Stimulated activated naive CD8-positive, alpha-beta T cell treated with anti-CD3 and anti-CD28 coated beads, Interleukin-15, Interleukin-2, amounts not matched to agents 100 ng/mL and 50 ng/mL, for 24 hours (primary cell): ENCODE results near the gene DRGX.

Experiments used
- H3K27ac Mint-ChIP-seq: one replicate; pipeline ENCODE4 v1.8.0; 2021; ENCODE audit warnings: mild to moderate bottlenecking, mixed read lengths
- H3K27me3 Mint-ChIP-seq: one replicate; pipeline ENCODE4 v1.8.0; 2021; ENCODE audit warnings: mixed read lengths
- H3K36me3 Mint-ChIP-seq: one replicate; pipeline ENCODE4 v1.8.0; 2021; ENCODE audit warnings: low read depth, mixed read lengths
- H3K4me1 Mint-ChIP-seq: one replicate; pipeline ENCODE4 v1.8.0; 2021; ENCODE audit warnings: low read depth, mixed read lengths
- H3K4me3 Mint-ChIP-seq: one replicate; pipeline ENCODE4 v1.8.0; 2021; ENCODE audit warnings: mild to moderate bottlenecking, mixed read lengths
- H3K9me3 Mint-ChIP-seq: one replicate; pipeline ENCODE4 v1.8.0; 2021; ENCODE audit warnings: mixed read lengths

Gene DRGX

GRCh38 chr10:49353895-49354566 lies 41.9 kb downstream of the DRGX start:
- no peaks in the 10 kb centered on the region for H3K36me3 Mint-ChIP-seq
- H3K4me3 Mint-ChIP-seq: no peak overlapping the region
- H3K27me3 Mint-ChIP-seq: peaks cover 11% of the 10 kb centered on the region
- H3K27ac Mint-ChIP-seq: no peak overlapping the region
- peaks cover 4% of the 10 kb centered on the region for H3K4me1 Mint-ChIP-seq
- H3K9me3 Mint-ChIP-seq: peaks cover 17% of the 10 kb centered on the region

GRCh38 chr10:49353026-49353894 lies 42.6 kb downstream of the DRGX start:
- Mint-ChIP-seq H3K36me3 (no peaks in the 10 kb centered on the region), H3K9me3 (peaks cover 17% of the 10 kb centered on the region), H3K27me3 (peaks cover 6% of the 10 kb centered on the region), H3K4me3 (no peak overlapping the region), H3K4me1 (peaks cover 4% of the 10 kb centered on the region), H3K27ac (no peak overlapping the region)

GRCh38 chr10:49352323-49352722 lies 43.6 kb downstream of the DRGX start:
- H3K27me3 Mint-ChIP-seq: peaks cover 6% of the 10 kb centered on the region
- H3K36me3 Mint-ChIP-seq: no peaks in the 10 kb centered on the region
- H3K27ac Mint-ChIP-seq: no peak overlapping the region
- peaks cover 4% of the 10 kb centered on the region for H3K4me1 Mint-ChIP-seq
- H3K4me3 Mint-ChIP-seq: no peak overlapping the region
- H3K9me3 Mint-ChIP-seq: peaks cover 11% of the 10 kb centered on the region

GRCh38 chr10:49351669-49352068 lies 44.2 kb downstream of the DRGX start:
- no peak overlapping the region for H3K4me3 Mint-ChIP-seq
- H3K27me3 Mint-ChIP-seq: peaks cover 6% of the 10 kb centered on the region
- peaks cover 8% of the 10 kb centered on the region for H3K9me3 Mint-ChIP-seq
- H3K36me3 Mint-ChIP-seq: no peaks in the 10 kb centered on the region
- no peak overlapping the region for H3K27ac Mint-ChIP-seq
- no peaks in the 10 kb centered on the region for H3K4me1 Mint-ChIP-seq

GRCh38 chr10:49350846-49351532 lies 44.9 kb downstream of the DRGX start:
- H3K4me1 Mint-ChIP-seq: no peaks in the 10 kb centered on the region
- no peak overlapping the region for H3K27ac Mint-ChIP-seq
- H3K36me3 Mint-ChIP-seq: no peaks in the 10 kb centered on the region
- H3K27me3 Mint-ChIP-seq: peaks cover 4% of the 10 kb centered on the region
- no peak overlapping the region for H3K4me3 Mint-ChIP-seq
- H3K9me3 Mint-ChIP-seq: peaks cover 8% of the 10 kb centered on the region

- H3K27ac Mint-ChIP-seq: no peak overlapping the region
- H3K9me3 Mint-ChIP-seq: peaks cover 8% of the 10 kb centered on the region
- H3K4me1 Mint-ChIP-seq: no peaks in the 10 kb centered on the region
- H3K4me3 Mint-ChIP-seq: no peak overlapping the region
- H3K27me3 Mint-ChIP-seq: no peaks in the 10 kb centered on the region
- no peaks in the 10 kb centered on the region for H3K36me3 Mint-ChIP-seq
Observed at GRCh38 chr10:49350138-49350537, 45.8 kb downstream of the DRGX start.

GRCh38 chr10:49349390-49349789 lies 46.5 kb downstream of the DRGX start:
- Mint-ChIP-seq H3K4me3 (no peak overlapping the region), H3K36me3 (no peaks in the 10 kb centered on the region), H3K4me1 (no peaks in the 10 kb centered on the region)

GRCh38 chr10:49348593-49348992 lies 47.3 kb downstream of the DRGX start:
- Mint-ChIP-seq H3K27me3 (peaks cover 9% of the 10 kb centered on the region), H3K4me3 (no peak overlapping the region), H3K36me3 (no peaks in the 10 kb centered on the region), H3K4me1 (no peaks in the 10 kb centered on the region), H3K9me3 (peaks cover 8% of the 10 kb centered on the region), H3K27ac (no peak overlapping the region)

More at GRCh38 chr10:49349390-49349789, 46.5 kb downstream of the DRGX start:
- peaks cover 8% of the 10 kb centered on the region for H3K9me3 Mint-ChIP-seq
- H3K27me3 Mint-ChIP-seq: peaks cover 4% of the 10 kb centered on the region
- no peak overlapping the region for H3K27ac Mint-ChIP-seq

- H3K4me3 Mint-ChIP-seq: no peak overlapping the region
- H3K9me3 Mint-ChIP-seq: peaks cover 8% of the 10 kb centered on the region
- H3K27me3 Mint-ChIP-seq: peaks cover 9% of the 10 kb centered on the region
- no peak overlapping the region for H3K27ac Mint-ChIP-seq
- H3K4me1 Mint-ChIP-seq: no peaks in the 10 kb centered on the region
- H3K36me3 Mint-ChIP-seq: no peaks in the 10 kb centered on the region
Observed at GRCh38 chr10:49347827-49348226, 48.1 kb downstream of the DRGX start.

- Mint-ChIP-seq H3K27ac (no peak overlapping the region), H3K4me1 (no peaks in the 10 kb centered on the region), H3K36me3 (no peaks in the 10 kb centered on the region), H3K27me3 (peaks cover 13% of the 10 kb centered on the region), H3K9me3 (peaks cover 8% of the 10 kb centered on the region), H3K4me3 (no peak overlapping the region)
Observed at GRCh38 chr10:49347342-49347741, 48.5 kb downstream of the DRGX start.

- no peak overlapping the region for H3K27ac Mint-ChIP-seq
- H3K27me3 Mint-ChIP-seq: peaks cover 17% of the 10 kb centered on the region
- no peak overlapping the region for H3K4me3 Mint-ChIP-seq
- H3K4me1 Mint-ChIP-seq: no peaks in the 10 kb centered on the region
- H3K9me3 Mint-ChIP-seq: peaks cover 2% of the 10 kb centered on the region
- no peaks in the 10 kb centered on the region for H3K36me3 Mint-ChIP-seq
Observed at GRCh38 chr10:49344840-49345239, 51.0 kb downstream of the DRGX start.

GRCh38 chr10:49338604-49339003 lies 57.3 kb downstream of the DRGX start:
- Mint-ChIP-seq H3K36me3 (peaks cover 13% of the 10 kb centered on the region), H3K27ac (no peak overlapping the region), H3K9me3 (peaks cover 18% of the 10 kb centered on the region)

GRCh38 chr10:49335364-49335972 lies 60.4 kb downstream of the DRGX start:
- peaks cover 11% of the 10 kb centered on the region for H3K4me1 Mint-ChIP-seq
- H3K4me3 Mint-ChIP-seq: no peak overlapping the region
- H3K36me3 Mint-ChIP-seq: peaks cover 13% of the 10 kb centered on the region
- H3K27ac Mint-ChIP-seq: peak overlapping the region; percentile 72
- peaks cover 18% of the 10 kb centered on the region for H3K9me3 Mint-ChIP-seq
- H3K27me3 Mint-ChIP-seq: peaks cover 6% of the 10 kb centered on the region

More at GRCh38 chr10:49338604-49339003, 57.3 kb downstream of the DRGX start:
- H3K4me1 Mint-ChIP-seq: peaks cover 11% of the 10 kb centered on the region
- no peak overlapping the region for H3K4me3 Mint-ChIP-seq
- H3K27me3 Mint-ChIP-seq: peaks cover 13% of the 10 kb centered on the region

- Mint-ChIP-seq H3K27me3 (peaks cover 6% of the 10 kb centered on the region), H3K27ac (peak overlapping the region; percentile 72), H3K9me3 (peaks cover 18% of the 10 kb centered on the region), H3K4me1 (peaks cover 11% of the 10 kb centered on the region), H3K4me3 (no peak overlapping the region), H3K36me3 (peaks cover 13% of the 10 kb centered on the region)
Observed at GRCh38 chr10:49334964-49335363, 60.9 kb downstream of the DRGX start.
